SK-N-SH (cell line): Measurements from ENCODE around the gene REC8. TPM values are rescaled to one million over a fixed set of nuclear protein-coding genes. Genes with fewer than 3 reads are reported as not detected.

Source experiments
- CTCF ChIA-PET: fragments of 300-600, 350-600 bp; formaldehyde crosslinking; extraction: SDS; loops from one replicate; lab custom pipeline; 2021; lab: Yijun Ruan, JAX
- POLR2A ChIA-PET: fragments of 350-600 bp; sonication (Branson Sonifier 250); formaldehyde crosslinking; extraction: SDS; loops from one replicate; lab custom pipeline; 2020; ENCODE audit warnings: antibody characterized with exemption, inconsistent platforms; lab: Yijun Ruan, JAX
- DNase-seq: peaks from one replicate; pipeline ENCODE4 v3.0.0; 2012
- H2AFZ ChIP-seq: fragments of 200-600 bp; sonication (generic); 2 replicates; pipeline ENCODE4 v1.8.1; 2016; ENCODE audit warnings: antibody characterized with exemption, mild to moderate bottlenecking, low read depth
- H3F3A ChIP-seq: fragments of 200-600 bp; sonication (generic); replicated peaks from 2 replicates; pipeline ENCODE3; 2016; ENCODE audit warnings: antibody characterized with exemption, mild to moderate bottlenecking; ENCODE audit not compliant: insufficient read depth
- H3K27ac ChIP-seq, 2 experiments: fragments of 200-500 bp in 1 of 2; fragments of 200-600 bp in 1 of 2; sonication (Bioruptor generic) in 1 of 2; sonication (generic), shearing (Covaris generic) in 1 of 2; 2 replicates each; pipeline versions ENCODE4 v1.5.1 to v1.6.1; 2014 to 2016; ENCODE audit warnings: low read depth in 2 of 2, inconsistent platforms in 1 of 2, low read length in 1 of 2, mild to moderate bottlenecking in 1 of 2, mixed read lengths in 1 of 2
- H3K27me3 ChIP-seq: fragments of 200-600 bp; sonication (generic), shearing (Covaris generic); 2 replicates; pipeline ENCODE4 v1.6.1; 2016; ENCODE audit warnings: mixed run types; ENCODE audit not compliant: insufficient read depth
- H3K36me3 ChIP-seq, 2 experiments: fragments of 200-500 bp in 1 of 2; fragments of 200-600 bp in 1 of 2; sonication (Bioruptor generic) in 1 of 2; sonication (generic) in 1 of 2; replicated peaks in 1 of 2; 2 replicates each; pipeline versions ENCODE3 to v1.5.1; 2014 to 2016; ENCODE audit warnings: low read length in 1 of 2, mild to moderate bottlenecking in 1 of 2; ENCODE audit not compliant: insufficient read depth in 2 of 2, control insufficient read depth in 1 of 2
- H3K4me1 ChIP-seq, 2 experiments: fragments of 200-500 bp in 1 of 2; fragments of 200-600 bp in 1 of 2; sonication (Bioruptor generic) in 1 of 2; sonication (generic), shearing (Covaris generic) in 1 of 2; 2 replicates each; pipeline versions ENCODE4 v1.5.1 to v1.6.1; 2014 to 2016; ENCODE audit warnings: low read depth in 1 of 2, low read length in 1 of 2, mixed run types in 1 of 2; ENCODE audit not compliant: insufficient read depth in 2 of 2, control insufficient read depth in 1 of 2
- H3K4me2 ChIP-seq: fragments of 200-600 bp; sonication (generic), shearing (Covaris generic); 2 replicates; pipeline ENCODE4 v1.6.1; 2017; ENCODE audit warnings: mixed run types
- H3K4me3 ChIP-seq, 2 experiments: fragments of 200-500 bp in 1 of 2; fragments of 200-600 bp in 1 of 2; sonication (Bioruptor generic) in 1 of 2; sonication (generic), shearing (Covaris generic) in 1 of 2; 2 replicates each; pipeline versions ENCODE4 v1.5.1 to v1.8.1; 2014 to 2016; ENCODE audit warnings: low read depth in 2 of 2, inconsistent platforms in 1 of 2, low read length in 1 of 2, mild to moderate bottlenecking in 1 of 2, mixed read lengths in 1 of 2, moderate library complexity in 1 of 2
- H3K79me2 ChIP-seq: fragments of 200-600 bp; sonication (generic); 2 replicates; pipeline ENCODE4 v1.8.1; 2017; ENCODE audit warnings: mild to moderate bottlenecking; ENCODE audit not compliant: insufficient read depth
- H3K9ac ChIP-seq: fragments of 200-600 bp; sonication (generic); 2 replicates; pipeline ENCODE4 v1.6.1; 2017; ENCODE audit warnings: mixed run types
- H3K9me2 ChIP-seq: fragments of 200-600 bp; sonication (generic); 2 replicates; pipeline ENCODE4 v1.6.1; 2017; ENCODE audit warnings: mixed run types
- H3K9me3 ChIP-seq: fragments of 200-600 bp; sonication (generic); 2 replicates; pipeline ENCODE4 v1.6.1; 2017; ENCODE audit warnings: mixed run types, mild to moderate bottlenecking, moderate library complexity
- H4K20me1 ChIP-seq: fragments of 200-600 bp; sonication (generic); 2 replicates; pipeline ENCODE4 v1.6.1; 2017; ENCODE audit warnings: mild to moderate bottlenecking, mixed run types; ENCODE audit not compliant: insufficient read depth
- CHD2 ChIP-seq: fragments of 150-350 bp; IDR thresholded peaks from 2 replicates; pipeline ENCODE4 v1.6.1; 2018; ENCODE audit warnings: low read length; ENCODE audit not compliant: partially characterized antibody
- ELF1 ChIP-seq: IDR thresholded peaks from 2 replicates; pipeline ENCODE4 v1.4.0; 2012
- EP300 ChIP-seq, 2 experiments: IDR thresholded peaks; 2 replicates each; pipeline versions ENCODE4 v1.4.0 to v1.6.1; 2012; ENCODE audit warnings: borderline replicate concordance in 1 of 2, low read depth in 1 of 2, low read length in 1 of 2
- EZH2phosphoT487 ChIP-seq: fragments of 200-600 bp; sonication (generic); IDR thresholded peaks from 2 replicates; pipeline ENCODE4 v1.6.1; 2017; ENCODE audit warnings: low read depth, mixed run types, mild to moderate bottlenecking, antibody characterized with exemption, moderate library complexity, borderline replicate concordance
- FOSL2 ChIP-seq: IDR thresholded peaks from 2 replicates; pipeline ENCODE4 v1.4.0; 2012; ENCODE audit warnings: low read depth, mild to moderate bottlenecking, moderate library complexity, borderline replicate concordance
- FOXJ3 ChIP-seq: sonication (generic); formaldehyde crosslinking; IDR thresholded peaks from 2 replicates; pipeline ENCODE4 v1.5.1; 2020; ENCODE audit warnings: mild to moderate bottlenecking, missing genetic modification reagents
- GATA2 ChIP-seq: sonication (generic); formaldehyde crosslinking; IDR thresholded peaks from 2 replicates; pipeline ENCODE4 v1.5.0; 2020; ENCODE audit warnings: mild to moderate bottlenecking, missing genetic modification reagents
- MXI1 ChIP-seq: IDR thresholded peaks from 2 replicates; pipeline ENCODE4 v1.6.1; 2012; ENCODE audit warnings: mild to moderate bottlenecking, low read depth, low read length, improper control_type of control experiment
- NFIC ChIP-seq: IDR thresholded peaks from 2 replicates; pipeline ENCODE4 v1.4.0; 2012; ENCODE audit warnings: borderline replicate concordance
- PBX3 ChIP-seq: IDR thresholded peaks from 2 replicates; pipeline ENCODE4; 2012
- RAD21 ChIP-seq: IDR thresholded peaks from 2 replicates; pipeline ENCODE4 v1.6.1; 2012; ENCODE audit warnings: mild to moderate bottlenecking, low read length
- RCOR1 ChIP-seq: fragments of 150-350 bp; IDR thresholded peaks from 2 replicates; pipeline ENCODE4 v1.6.1; 2017; ENCODE audit warnings: antibody characterized with exemption, low read length
- RFX5 ChIP-seq: IDR thresholded peaks from 2 replicates; pipeline ENCODE4 v1.6.1; 2012; ENCODE audit warnings: mild to moderate bottlenecking, improper control_type of control experiment, low read length
- SMC3 ChIP-seq: IDR thresholded peaks from 2 replicates; pipeline ENCODE4 v1.6.1; 2012; ENCODE audit warnings: low read depth, low read length, improper control_type of control experiment
- TAF1 ChIP-seq: IDR thresholded peaks from 2 replicates; pipeline ENCODE4 v1.6.1; 2012; ENCODE audit warnings: low read depth, mild to moderate bottlenecking, low read length, moderate library complexity, borderline replicate concordance
- ZBTB33 ChIP-seq: IDR thresholded peaks from 2 replicates; pipeline ENCODE4 v1.4.0; 2012; ENCODE audit warnings: low read depth, borderline replicate concordance
- WGBS: methylation state at CpG from one replicate; pipeline ENCODE4 v1.1.6; 2017; ENCODE audit warnings: low lambda C conversion rate; 5-methylcytosine and 5-hydroxymethylcytosine counted together
- polyA plus RNA-seq, 3 experiments: library from polyadenylated mRNA; depleted of rRNA; stranded (reverse); fragments of >200 nt; gene quantifications; 2 replicates each; pipeline ENCODE4 v1.2.3, GENCODE V29; 2012

REC8 gene
- polyA plus RNA-seq, 1 of the 3 experiments (the other 2 are of a cell fraction), result 23.2 TPM

DNA sequence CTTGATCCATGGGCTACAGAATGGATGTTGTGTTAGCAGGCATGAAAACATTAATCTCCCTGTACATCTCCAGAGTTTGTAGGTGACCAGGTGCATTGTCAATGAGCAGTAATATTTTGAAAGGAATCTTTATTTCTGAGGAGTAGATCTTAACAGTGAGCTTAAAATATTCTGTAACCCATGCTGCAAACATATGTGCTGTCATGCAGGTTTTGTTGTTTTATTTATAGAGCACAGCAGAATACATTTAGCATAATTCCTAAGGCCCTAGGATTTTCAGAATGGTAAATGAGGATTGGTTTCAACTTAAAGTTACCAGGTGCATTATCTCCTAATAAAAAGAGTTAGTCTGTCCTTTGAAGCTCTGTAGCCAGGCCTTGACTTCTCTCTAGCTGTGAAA is 44.9 kb upstream of the REC8 start:
- no peak for DNase-seq
- Histone ChIP-seq H3K9me2 (no peaks in the 10 kb centered on the region), H3F3A (peaks cover 6% of the 10 kb centered on the region), H3K27me3 (no peaks in the 10 kb centered on the region), H3K4me3 (no peak overlapping the region), H3K9ac (no peak overlapping the region), H3K79me2 (no peaks in the 10 kb centered on the region), H3K4me2 (no peak overlapping the region), H4K20me1 (no peaks in the 10 kb centered on the region), H3K36me3 (peaks cover 0 to 3% of the 10 kb centered on the region in 2 experiments), H2AFZ (no peak overlapping the region), H3K4me1 (peaks cover 0 to 8% of the 10 kb centered on the region in 2 experiments; a peak in 1 of 4 replicates), H3K9me3 (no peaks in the 10 kb centered on the region), H3K27ac (no peak overlapping the region)
- POLR2A ChIA-PET, result interaction anchor here (2.6 kb wide), 1 partner anchor 9 kb away, joined by 12 read pairs; the partner anchor contains the start of gene PSME1
- CTCF ChIA-PET, result interaction anchor here (1.2 to 1.8 kb wide), 3 partner anchors 9 to 68 kb away, joined by 4 to 5 read pairs (median 5); partner anchors contain the start of gene PSME1
- no peak for TF ChIP-seq SMC3
- no peak for TF ChIP-seq TAF1
- TF ChIP-seq RCOR1, result no peak
- TF ChIP-seq PBX3, result no peak
- no peak for TF ChIP-seq EZH2phosphoT487
- no peak for TF ChIP-seq ELF1
- no peak for TF ChIP-seq GATA2 (CRISPR knock-in tag)
- TF ChIP-seq EP300 (IDR thresholded peaks at IDR 0.05; ENCODE audit: borderline replicate concordance in 1 of 2, low read depth in 1 of 2, low read length in 1 of 2), result no peak

GRCh38 chr14:24127673-24128072 is 44.2 kb upstream of the REC8 start:
- Histone ChIP-seq H3K4me2 (no peak overlapping the region), H2AFZ (no peak overlapping the region), H3K27ac (no peak overlapping the region), H3K36me3 (peaks cover 0 to 1% of the 10 kb centered on the region in 2 experiments), H3K9me2 (no peaks in the 10 kb centered on the region), H3K9me3 (no peaks in the 10 kb centered on the region), H3K4me1 (peaks cover 0 to 8% of the 10 kb centered on the region in 2 experiments; a peak in 1 of 4 replicates), H3F3A (peaks cover 6% of the 10 kb centered on the region), H4K20me1 (no peaks in the 10 kb centered on the region), H3K9ac (no peak overlapping the region), H3K79me2 (no peaks in the 10 kb centered on the region), H3K27me3 (no peaks in the 10 kb centered on the region), H3K4me3 (no peak overlapping the region)
- CTCF ChIA-PET, result interaction anchor here (1.2 to 1.8 kb wide), 2 partner anchors 19 to 69 kb away, joined by 4 to 5 read pairs; no protein-coding TSS in a partner anchor
- 100% methylated on average over 2 of the region's 2 CpGs for WGBS
- TF ChIP-seq NFIC (no peak), RFX5 (no peak), FOSL2 (no peak), ZBTB33 (no peak), CHD2 (no peak), RAD21 (no peak), MXI1 (no peak), SMC3 (no peak), FOXJ3 (no peak), EZH2phosphoT487 (no peak)
- no peak for DNase-seq
- POLR2A ChIA-PET, result interaction anchor here (2.6 kb wide), 1 partner anchor 8 kb away, joined by 12 read pairs; the partner anchor contains the start of gene PSME1
